IPS-18c (cell line): ENCODE data around the gene CNTN5.

Source experiments
- H3K4me3 ChIP-seq: 2 replicates; pipeline ENCODE4 v1.7.0; 2013; ENCODE audit warnings: low read depth, mild to moderate bottlenecking, low read length, moderate library complexity; ENCODE audit not compliant: insufficient read depth
- H3K9me3 ChIP-seq: one replicate; pipeline ENCODE4 v1.6.1; 2013; ENCODE audit warnings: mild to moderate bottlenecking, low read length, moderate library complexity; ENCODE audit not compliant: control insufficient read depth, insufficient read depth

The CNTN5 gene

DNA sequence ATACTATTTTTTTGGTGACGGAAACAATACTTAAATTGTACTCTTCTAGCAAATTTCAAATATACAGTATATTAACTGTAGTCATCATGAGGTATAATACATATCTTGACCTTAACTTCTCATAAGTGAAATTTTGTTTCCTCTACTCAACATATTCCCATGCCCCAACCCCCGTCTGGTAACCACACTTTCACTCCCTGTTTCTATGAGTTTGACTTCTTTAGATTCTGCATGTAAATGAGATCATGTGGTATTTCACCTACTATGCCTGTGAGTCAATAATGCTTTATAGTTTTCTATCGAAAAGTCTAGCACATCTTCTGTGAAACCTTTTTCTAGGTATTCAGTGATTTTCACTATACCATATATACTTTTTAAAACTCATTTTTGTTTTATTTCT, 663.2 kb downstream of the CNTN5 start:
- Histone ChIP-seq H3K4me3 (no peak overlapping the region), H3K9me3 (no peaks in the 10 kb centered on the region)

DNA sequence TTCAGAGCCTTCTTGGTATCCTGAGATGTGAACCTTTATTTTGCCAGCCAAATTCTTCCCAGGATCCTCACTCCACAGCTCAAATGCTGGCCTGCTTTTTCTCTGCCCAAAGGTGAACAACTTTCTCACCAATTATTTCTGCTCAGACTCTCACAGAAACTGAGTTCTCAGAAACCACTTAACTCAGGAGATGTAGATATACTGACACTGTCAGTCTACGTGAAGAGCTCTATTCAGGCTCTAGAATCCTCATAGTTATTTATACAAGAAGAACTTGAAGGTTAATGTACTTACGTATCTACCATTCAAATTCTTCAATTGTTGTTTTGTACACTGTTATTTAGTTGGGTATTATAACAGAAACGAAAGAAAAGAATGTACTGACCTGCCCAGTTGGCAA, 666.1 kb downstream of the CNTN5 start:
- no peaks in the 10 kb centered on the region for H3K9me3 ChIP-seq
- no peak overlapping the region for H3K4me3 ChIP-seq

DNA sequence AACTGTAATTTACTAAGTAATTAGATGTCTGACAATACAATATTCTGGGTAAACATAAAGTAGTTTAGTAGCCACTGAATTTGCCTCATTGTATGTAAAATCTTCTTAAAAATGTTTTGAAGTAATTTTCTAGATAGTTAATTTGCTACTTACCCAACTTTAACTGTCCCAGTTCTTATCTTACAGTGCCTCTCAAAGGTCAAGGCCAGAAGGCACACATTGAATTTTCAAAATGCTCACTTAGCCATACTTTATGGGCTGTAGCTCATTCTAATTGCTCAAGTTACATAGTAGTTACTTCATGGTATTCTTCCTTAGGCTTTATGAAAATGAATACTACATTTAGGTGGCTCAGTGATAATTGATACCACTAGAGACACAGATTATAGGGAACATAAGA, 666.6 kb downstream of the CNTN5 start:
- Histone ChIP-seq H3K4me3 (no peak overlapping the region), H3K9me3 (no peaks in the 10 kb centered on the region)

DNA sequence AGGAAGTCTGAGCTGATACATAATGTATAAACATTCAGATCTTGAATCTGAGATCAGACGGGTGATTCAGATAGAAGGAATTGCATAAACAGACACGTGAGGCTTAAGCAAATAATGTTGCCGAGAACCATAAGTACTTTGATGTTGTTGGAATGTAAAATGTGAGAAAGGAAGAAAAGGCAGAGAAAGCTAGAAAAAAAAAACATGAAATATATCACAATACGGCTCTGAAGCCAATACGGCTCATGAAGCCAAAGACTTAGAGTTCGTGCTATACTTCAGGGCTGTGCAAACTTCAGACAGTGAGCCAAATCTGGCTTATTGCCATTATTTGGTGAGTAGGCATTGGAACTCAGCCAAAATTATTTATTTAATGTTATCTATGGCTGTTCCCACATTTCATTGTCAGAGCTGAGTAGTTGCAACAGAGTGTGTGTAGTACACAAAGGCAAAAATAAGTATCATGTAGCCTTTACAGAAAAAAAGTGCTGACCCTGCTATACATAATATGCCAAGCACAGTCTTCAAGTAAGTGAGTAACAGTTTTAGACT, 673.3 kb downstream of the CNTN5 start:
- Histone ChIP-seq H3K4me3 (no peak overlapping the region), H3K9me3 (no peaks in the 10 kb centered on the region)

DNA sequence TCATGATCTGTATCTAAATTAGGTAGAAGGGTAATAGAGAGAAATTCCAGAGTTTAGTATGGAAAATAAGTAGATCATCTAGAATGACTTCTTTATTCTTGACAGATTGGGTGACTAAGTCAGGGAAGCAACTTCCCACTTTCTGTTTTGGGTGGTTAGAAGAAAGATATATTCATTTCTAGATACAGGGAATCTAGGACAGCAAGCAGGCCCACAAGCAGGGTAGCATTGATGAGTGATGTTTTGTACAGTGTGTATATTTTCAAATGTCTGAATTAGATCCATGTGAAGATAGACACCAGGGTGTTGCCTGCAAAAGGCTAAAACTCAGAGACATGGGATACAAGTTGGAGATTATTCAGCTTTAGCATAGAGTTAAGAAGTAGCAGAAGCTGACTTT, 674.4 kb downstream of the CNTN5 start:
- H3K9me3 ChIP-seq: no peaks in the 10 kb centered on the region
- no peak overlapping the region for H3K4me3 ChIP-seq

DNA sequence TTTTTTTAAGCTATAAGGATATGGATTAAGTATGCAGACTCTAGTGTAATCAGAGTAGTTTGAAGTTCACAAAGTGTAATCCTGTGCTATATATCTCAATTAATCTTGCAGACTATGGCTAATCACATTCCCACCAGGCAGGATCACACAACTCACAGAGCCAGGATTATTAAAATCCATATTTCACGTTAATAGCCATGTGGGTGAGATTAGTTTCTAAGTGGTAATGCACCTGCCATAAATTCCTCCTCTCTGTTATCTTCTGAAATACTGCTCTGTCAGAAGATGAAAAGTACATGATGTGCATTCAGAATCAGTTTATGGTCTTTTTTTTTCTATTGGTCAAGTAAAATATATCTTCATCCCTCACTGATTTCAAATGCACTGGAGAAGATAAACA, 686.1 kb downstream of the CNTN5 start:
- Histone ChIP-seq H3K9me3 (no peaks in the 10 kb centered on the region), H3K4me3 (no peak overlapping the region)

DNA sequence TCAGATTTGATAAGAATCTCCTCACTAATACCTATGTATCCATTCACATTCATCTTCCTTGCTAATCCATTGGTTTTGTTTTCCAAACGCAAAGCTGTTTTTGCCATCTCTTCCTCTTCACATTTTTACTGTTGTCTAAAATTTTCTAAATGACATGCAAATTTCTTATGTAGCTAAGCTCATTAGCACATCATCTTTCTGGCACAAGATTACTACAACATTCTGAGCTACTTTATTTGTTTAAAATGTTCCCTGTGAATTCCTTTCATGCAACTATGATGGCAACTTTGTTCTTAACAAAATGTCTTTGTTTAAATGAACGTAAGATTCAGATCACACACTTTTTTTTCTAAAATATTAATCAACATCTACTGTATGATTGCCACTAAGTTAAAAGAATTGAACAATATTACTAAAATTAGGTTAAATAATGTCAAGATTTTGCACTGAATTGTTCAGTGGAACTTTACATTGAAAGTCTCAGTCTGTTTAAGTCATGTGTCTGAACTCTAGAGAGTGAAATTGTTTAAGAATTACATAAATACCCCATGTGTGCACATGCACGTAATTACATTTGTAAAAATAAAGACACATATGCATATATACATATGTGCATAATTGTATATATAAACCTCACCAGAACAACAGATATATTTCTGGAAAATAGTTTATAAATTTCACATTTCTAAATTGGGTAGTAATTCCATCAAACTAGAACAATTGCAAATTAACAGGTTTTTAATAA, 688.4 kb downstream of the CNTN5 start:
- no peak overlapping the region for H3K4me3 ChIP-seq
- no peaks in the 10 kb centered on the region for H3K9me3 ChIP-seq

DNA sequence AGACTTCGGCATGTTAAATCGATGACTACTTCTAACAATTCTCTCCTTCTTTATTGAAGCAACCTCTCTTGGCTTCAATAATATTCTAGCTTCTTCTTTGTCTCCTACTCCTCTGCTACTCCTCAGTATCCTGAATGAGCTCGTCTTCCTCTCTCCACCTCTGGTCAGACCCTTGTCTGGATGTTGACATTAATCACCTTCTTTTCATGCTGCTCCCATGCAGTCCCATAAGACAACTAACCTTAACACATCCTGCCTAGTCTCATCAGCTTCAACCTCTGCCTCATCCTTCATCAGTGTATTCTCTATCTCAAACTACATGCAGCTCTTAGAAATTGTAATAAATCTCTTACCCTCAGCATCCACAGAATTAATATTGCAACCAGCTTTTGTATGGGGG, 695.6 kb downstream of the CNTN5 start:
- H3K9me3 ChIP-seq: no peaks in the 10 kb centered on the region
- H3K4me3 ChIP-seq: no peak overlapping the region

DNA sequence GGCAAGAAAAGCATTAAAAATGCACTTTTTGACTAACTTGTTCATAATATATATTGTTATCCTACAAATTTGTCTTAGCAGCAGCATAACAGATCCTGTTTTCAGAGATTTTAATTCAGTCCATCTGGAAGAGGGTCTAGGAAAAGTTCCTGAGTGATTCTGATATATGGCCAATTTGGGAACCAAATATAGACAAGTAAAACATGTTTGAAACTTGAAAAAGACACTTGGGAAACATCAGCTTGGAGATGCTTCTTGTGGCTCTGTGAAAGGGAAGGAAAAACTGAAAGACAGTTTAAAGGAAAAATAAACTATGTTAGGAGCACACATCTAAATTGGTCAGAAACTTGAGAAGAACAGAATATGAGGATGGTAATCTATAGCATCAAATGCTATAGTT, 697.5 kb downstream of the CNTN5 start:
- Histone ChIP-seq H3K4me3 (no peak overlapping the region), H3K9me3 (no peaks in the 10 kb centered on the region)

DNA sequence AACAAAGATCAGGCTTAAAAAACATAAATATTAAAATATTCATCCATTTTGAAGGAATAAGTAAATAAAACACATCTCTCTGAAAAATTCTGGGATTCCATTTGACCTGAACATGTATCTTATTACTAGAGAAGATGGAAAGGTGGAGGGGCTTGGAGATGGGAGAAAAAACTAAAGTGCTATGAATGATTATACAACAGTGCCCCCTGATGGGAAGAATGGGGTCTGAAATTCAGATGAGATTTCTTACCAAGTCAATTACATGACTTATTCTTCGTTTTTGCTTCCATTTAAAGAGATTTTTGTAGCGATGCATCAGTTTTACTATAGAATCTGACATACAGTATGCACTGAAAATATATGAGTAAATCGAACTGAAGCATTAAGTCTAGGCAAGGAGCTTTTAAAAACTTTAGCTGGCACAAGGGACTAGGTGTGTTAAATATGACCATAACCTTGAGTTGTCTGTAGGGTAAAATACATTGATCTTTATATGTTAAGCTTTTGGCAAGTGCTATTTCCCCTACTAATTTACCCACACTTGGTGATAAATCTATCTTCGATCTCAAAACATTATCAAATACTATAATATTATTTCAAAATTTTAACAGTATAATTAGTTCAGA, 718.8 kb downstream of the CNTN5 start:
- H3K4me3 ChIP-seq: no peak overlapping the region
- no peaks in the 10 kb centered on the region for H3K9me3 ChIP-seq

DNA sequence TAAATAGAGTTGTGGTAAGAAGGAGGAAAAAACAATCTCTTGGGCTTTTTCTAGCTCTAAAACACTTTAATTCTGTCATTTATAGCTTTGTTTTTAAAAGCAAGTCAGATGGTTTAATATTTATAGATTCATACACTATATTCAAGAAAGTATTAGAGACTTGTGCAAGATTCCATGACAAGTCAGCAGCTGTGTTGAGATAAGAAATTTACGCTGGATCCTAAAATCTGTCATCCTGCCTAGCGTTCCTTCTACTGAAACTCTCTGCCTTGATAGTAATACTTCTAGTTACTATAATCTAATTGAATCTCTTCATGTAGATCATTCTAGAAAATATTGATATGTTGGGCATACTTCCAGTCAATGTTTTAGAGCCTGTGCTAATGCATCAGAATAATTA, 721.8 kb downstream of the CNTN5 start:
- H3K9me3 ChIP-seq: no peaks in the 10 kb centered on the region
- no peak overlapping the region for H3K4me3 ChIP-seq

DNA sequence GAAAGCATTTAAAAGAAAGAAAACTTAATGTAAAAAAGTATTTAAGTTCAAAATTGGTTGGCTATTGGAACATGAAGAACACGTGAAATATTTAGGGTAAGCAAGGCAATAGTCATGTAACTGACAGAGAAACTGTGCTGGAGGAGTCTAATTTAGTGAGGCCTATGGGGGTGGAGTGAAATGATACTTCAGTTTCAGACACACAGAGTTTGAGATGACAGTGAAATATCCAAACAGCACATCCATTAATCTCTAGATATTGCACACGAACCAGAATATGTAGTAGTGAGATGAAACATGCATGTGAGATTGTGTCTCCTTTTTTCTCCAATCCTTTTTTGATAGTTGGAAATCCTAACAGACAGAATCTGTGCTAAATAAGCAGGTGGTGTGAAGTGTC, 739.0 kb downstream of the CNTN5 start:
- H3K9me3 ChIP-seq: no peaks in the 10 kb centered on the region
- H3K4me3 ChIP-seq: no peak overlapping the region

DNA sequence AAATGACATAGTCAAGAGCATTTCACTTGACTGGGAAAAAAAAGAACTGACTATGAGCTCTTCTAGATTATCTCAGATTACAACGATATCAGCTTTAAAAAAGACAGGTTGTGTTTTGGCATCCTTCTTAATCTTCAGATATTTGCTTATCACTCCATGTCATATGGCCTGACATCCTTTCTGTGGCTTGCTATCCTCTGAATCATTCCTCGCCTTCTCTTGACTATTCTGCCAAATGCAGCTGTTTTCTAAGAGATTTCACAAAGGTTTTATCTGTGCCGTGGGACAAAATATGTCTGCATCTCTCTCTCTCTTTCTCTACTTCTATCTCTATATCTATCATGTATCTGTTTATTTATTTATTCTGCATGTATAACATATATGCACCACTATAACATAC, 746.1 kb downstream of the CNTN5 start:
- H3K9me3 ChIP-seq: no peaks in the 10 kb centered on the region
- H3K4me3 ChIP-seq: no peak overlapping the region

DNA sequence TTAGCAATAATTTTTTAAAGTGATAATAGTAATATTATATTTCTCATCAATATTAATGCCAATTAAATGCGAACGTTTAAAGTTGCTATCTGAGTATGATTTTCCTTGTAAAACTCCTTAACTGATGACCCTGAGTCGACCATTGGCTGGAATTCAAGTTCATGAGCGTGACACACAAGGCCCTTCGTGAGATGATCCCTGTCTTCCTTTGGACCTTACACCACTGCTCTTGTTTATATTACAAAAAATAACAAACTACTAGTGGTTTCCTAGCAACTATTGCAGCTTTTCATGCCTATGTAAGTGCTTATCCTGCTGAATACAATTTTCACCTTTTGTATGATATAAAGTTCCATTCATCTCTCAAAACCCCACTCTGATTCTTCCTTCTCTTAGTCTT, 752.9 kb downstream of the CNTN5 start:
- no peak overlapping the region for H3K4me3 ChIP-seq
- H3K9me3 ChIP-seq: no peaks in the 10 kb centered on the region

DNA sequence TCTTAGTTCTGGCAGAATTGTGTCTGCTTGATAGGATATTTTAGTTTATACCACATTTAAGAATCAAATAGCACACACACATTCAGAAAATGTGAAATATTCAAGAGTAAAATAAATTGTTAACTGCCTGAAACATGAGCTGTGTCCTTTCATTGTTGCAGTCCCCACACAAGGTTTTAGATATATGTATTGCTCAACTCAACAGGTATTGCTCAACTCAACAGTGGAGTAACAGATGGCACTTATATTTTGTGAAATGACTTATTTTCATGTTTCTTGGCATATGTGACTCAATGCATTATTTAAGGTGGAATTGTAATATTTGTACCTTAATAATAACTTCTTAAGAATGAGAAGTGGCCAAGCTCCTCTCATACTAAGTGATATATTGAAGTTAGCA, 760.3 kb downstream of the CNTN5 start:
- H3K4me3 ChIP-seq: no peak overlapping the region
- H3K9me3 ChIP-seq: no peaks in the 10 kb centered on the region

DNA sequence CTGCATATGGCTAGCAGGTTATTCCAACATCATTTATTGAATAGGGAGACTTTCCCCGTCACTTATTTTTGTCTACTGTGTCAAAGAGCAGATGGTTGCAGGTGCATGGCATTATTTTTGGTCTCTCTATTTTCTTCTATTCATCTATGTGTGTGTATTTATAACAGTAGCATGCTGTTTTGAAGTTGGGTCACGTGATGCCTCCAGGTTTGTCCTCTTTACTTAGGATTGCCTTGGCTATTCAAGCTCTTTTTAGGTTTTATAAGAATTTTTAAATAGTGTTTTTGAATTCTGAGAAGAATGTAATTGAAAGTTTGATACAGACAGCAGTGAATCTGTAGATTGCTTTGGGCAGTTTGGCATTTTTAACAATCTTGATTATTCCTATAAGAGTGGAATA, 770.6 kb downstream of the CNTN5 start:
- no peak overlapping the region for H3K4me3 ChIP-seq
- H3K9me3 ChIP-seq: no peaks in the 10 kb centered on the region

DNA sequence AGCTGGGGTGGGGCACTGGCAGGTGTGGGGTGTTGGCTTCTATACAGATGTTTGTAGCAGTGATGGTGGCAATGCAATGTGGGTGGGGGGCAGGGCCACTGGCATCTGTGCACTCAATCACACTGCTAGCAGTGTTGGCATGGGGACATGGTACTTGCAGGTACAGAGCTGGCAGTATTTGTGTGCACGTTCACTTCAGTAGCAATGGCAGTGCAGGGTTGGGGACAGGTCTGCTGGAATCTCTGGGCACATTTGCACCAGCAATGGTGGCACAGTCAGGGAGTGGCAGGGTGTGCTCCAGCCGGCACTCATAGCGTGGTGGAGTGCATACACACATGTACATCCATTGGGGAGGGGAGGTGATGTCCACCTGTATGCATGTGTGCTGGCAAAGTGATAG, 775.2 kb downstream of the CNTN5 start:
- Histone ChIP-seq H3K4me3 (no peak overlapping the region), H3K9me3 (no peaks in the 10 kb centered on the region)

DNA sequence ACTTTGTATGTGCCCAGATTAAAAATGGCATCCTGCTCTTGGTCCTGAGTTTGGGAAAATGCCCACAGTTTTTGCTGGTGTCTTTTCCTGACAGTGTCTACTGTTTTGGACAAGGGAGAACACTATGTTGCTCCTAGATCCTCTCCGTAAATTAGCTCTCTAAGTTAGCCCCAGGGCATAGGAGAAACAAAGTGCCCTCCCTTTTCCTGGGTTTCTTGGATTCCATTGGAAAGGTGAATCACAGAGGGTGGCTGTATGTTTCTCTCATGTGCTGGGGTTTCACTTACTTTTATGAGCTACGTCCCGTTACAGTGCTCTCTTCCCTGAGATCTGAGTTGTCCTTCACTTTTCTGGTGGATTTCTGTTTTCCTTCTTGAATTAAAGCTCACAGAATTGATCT, 782.8 kb downstream of the CNTN5 start:
- H3K9me3 ChIP-seq: no peaks in the 10 kb centered on the region
- H3K4me3 ChIP-seq: no peak overlapping the region

DNA sequence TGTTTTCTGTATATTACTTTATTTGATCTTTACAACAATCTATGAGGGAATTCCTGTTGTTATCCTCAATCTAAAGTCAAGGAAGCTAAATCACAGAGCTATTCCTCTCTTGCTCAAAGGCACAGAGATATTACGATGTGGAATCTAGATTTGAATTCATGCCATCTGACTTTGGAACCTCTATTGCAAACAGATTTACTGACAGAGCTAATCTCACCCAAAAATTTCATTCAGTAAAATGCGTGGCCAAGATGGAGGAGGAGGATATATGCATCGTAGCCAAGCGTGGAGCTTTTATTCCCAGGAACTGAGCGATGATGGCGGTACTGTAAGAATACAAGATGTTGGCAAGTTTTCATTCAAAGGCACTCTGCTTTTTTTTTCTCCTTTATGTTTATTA, 791.8 kb downstream of the CNTN5 start:
- Histone ChIP-seq H3K4me3 (no peak overlapping the region), H3K9me3 (no peaks in the 10 kb centered on the region)
